ENCODE data around the gene CRHR2.

The CRHR2 gene

DNA sequence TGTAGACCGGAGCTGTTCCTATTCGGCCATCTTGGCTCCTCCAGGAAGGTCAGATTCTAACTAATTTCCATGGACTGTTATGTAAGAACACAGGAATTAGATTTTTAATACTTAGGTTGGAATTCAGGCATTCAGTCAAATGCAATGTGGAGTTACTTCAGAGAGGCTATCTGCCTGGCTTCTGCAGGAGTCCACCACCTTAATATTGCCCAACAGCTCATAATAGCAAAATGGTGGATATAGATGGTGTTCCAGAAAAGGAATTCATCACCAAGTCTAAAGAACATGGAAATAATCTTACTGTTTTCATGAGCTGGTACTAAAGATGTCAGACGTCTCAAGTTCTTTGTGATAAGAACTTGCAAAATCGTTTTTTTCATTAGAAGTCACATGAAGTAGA lies 39.5 kb downstream of the CRHR2 start:
- TF ChIP-seq, protein P1, sequence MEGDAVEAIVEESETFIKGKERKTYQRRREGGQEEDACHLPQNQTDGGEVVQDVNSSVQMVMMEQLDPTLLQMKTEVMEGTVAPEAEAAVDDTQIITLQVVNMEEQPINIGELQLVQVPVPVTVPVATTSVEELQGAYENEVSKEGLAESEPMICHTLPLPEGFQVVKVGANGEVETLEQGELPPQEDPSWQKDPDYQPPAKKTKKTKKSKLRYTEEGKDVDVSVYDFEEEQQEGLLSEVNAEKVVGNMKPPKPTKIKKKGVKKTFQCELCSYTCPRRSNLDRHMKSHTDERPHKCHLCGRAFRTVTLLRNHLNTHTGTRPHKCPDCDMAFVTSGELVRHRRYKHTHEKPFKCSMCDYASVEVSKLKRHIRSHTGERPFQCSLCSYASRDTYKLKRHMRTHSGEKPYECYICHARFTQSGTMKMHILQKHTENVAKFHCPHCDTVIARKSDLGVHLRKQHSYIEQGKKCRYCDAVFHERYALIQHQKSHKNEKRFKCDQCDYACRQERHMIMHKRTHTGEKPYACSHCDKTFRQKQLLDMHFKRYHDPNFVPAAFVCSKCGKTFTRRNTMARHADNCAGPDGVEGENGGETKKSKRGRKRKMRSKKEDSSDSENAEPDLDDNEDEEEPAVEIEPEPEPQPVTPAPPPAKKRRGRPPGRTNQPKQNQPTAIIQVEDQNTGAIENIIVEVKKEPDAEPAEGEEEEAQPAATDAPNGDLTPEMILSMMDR (IDR thresholded peaks at IDR 0.05) = no peak

- TF ChIP-seq, protein P1 (IDR thresholded peaks at IDR 0.05) = no peak
These were observed 46.5 kb downstream of the CRHR2 start for GRCh38 chr7:30635798-30636197.

- TF ChIP-seq, protein P1 (IDR thresholded peaks at IDR 0.05) = no peak
These were observed 47.5 kb downstream of the CRHR2 start for GRCh38 chr7:30634634-30635201.

GRCh38 chr7:30634193-30634626 lies 48.0 kb downstream of the CRHR2 start:
- TF ChIP-seq, protein P1 (IDR thresholded peaks at IDR 0.05) = no peak

GRCh38 chr7:30633223-30633622 lies 49.0 kb downstream of the CRHR2 start:
- TF ChIP-seq, protein P1 (IDR thresholded peaks at IDR 0.05) = no peak

- TF ChIP-seq, protein P1 (IDR thresholded peaks at IDR 0.05) = no peak
These were observed 51.3 kb downstream of the CRHR2 start for GRCh38 chr7:30630986-30631385.

- TF ChIP-seq, protein P1 (IDR thresholded peaks at IDR 0.05) = no peak
These were observed 55.2 kb downstream of the CRHR2 start for GRCh38 chr7:30627026-30627425.

DNA sequence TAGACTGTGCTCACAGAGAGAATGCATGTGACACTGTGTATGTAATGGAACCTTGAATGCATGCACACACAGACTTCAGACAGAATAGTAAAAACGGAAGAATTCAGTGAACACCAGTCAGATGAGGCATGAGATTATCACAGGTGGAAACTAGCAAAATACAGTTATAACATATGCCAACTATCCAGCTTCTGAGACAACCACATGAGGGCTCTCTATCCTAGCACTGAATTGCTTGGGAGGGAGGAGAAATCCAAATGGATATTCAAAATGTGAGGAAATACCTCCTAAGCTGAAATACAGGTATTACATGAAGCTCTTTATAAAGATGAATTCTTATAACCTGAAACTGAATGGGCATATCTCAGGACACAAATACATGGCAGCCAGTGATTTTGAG lies 57.0 kb downstream of the CRHR2 start:
- TF ChIP-seq, protein P1 (IDR thresholded peaks at IDR 0.05) = no peak
